Keratinocyte (primary cell): Measurements from ENCODE around the gene VSIG4. TPM values are rescaled to one million over a fixed set of nuclear protein-coding genes. Genes with fewer than 3 reads are reported as not detected.

ENCODE experiments used
- DNase-seq: peaks from one replicate; pipeline ENCODE4 v3.0.0-alpha.2; 2011; ENCODE audit warnings: low read depth, missing footprints, low spot score
- FAIRE-seq: peaks from 2 replicates; lab custom pipeline; 2011; peaks lifted over from hg19 to GRCh38; lab: Jason Lieb, UNC
- H2AFZ ChIP-seq: 2 replicates; pipeline ENCODE4 v1.6.0; 2012; ENCODE audit warnings: low read length, control low read depth, inconsistent platforms; ENCODE audit not compliant: control insufficient read depth
- H3K27ac ChIP-seq: 2 replicates; pipeline ENCODE4 v1.5.1; 2011; ENCODE audit warnings: low read length; ENCODE audit not compliant: control insufficient read depth, insufficient read depth
- H3K27me3 ChIP-seq: 3 replicates; pipeline ENCODE4 v1.6.0; 2011; ENCODE audit warnings: low read length; ENCODE audit not compliant: control insufficient read depth, insufficient read depth; ENCODE audit errors: extremely low read depth
- H3K36me3 ChIP-seq, 2 experiments: 2 replicates in 1 of 2; 3 replicates in 1 of 2; pipeline ENCODE4 v1.5.1; 2011; ENCODE audit warnings: low read length in 2 of 2, mild to moderate bottlenecking in 1 of 2; ENCODE audit not compliant: control insufficient read depth in 2 of 2, insufficient read depth in 2 of 2; ENCODE audit errors: extremely low read depth in 1 of 2
- H3K4me1 ChIP-seq: 3 replicates; pipeline ENCODE4 v1.5.1; 2011; ENCODE audit warnings: low read length; ENCODE audit not compliant: control insufficient read depth, insufficient read depth; ENCODE audit errors: extremely low read depth
- H3K4me2 ChIP-seq: 3 replicates; pipeline ENCODE4 v1.6.0; 2011; ENCODE audit warnings: low read depth, low read length; ENCODE audit not compliant: control insufficient read depth, insufficient read depth; ENCODE audit errors: extremely low read depth
- H3K4me3 ChIP-seq, 3 experiments: fragments of 200-600 bp in 1 of 3; sonication (generic) in 1 of 3; 2 replicates in 2 of 3; 3 replicates in 1 of 3; pipeline ENCODE4 v1.5.1; 2011 to 2016; ENCODE audit warnings: low read length in 3 of 3, mild to moderate bottlenecking in 3 of 3, control low read depth in 2 of 3, inconsistent platforms in 1 of 3, low read depth in 1 of 3, mixed read lengths in 1 of 3, mixed run types in 1 of 3, moderate library complexity in 1 of 3; ENCODE audit not compliant: control insufficient read depth in 2 of 3, insufficient read depth in 2 of 3; ENCODE audit errors: extremely low read depth in 1 of 3
- H3K79me2 ChIP-seq: 2 replicates; pipeline ENCODE4 v1.6.0; 2012; ENCODE audit warnings: low read length; ENCODE audit not compliant: control insufficient read depth, insufficient read depth
- H3K9ac ChIP-seq: 3 replicates; pipeline ENCODE4 v1.6.0; 2011; ENCODE audit warnings: low read length; ENCODE audit not compliant: control insufficient read depth, insufficient read depth; ENCODE audit errors: extremely low read depth
- H3K9me1 ChIP-seq: 3 replicates; pipeline ENCODE4 v1.6.0; 2011; ENCODE audit warnings: low read length; ENCODE audit not compliant: control insufficient read depth, insufficient read depth; ENCODE audit errors: extremely low read depth
- H3K9me3 ChIP-seq: 2 replicates; pipeline ENCODE4 v1.5.1; 2012; ENCODE audit warnings: low read depth, low read length; ENCODE audit not compliant: control insufficient read depth
- H4K20me1 ChIP-seq: 3 replicates; pipeline ENCODE4 v1.6.0; 2011; ENCODE audit warnings: low read length; ENCODE audit not compliant: control insufficient read depth, insufficient read depth; ENCODE audit errors: extremely low read depth
- CTCF ChIP-seq, 3 experiments: IDR thresholded peaks in 1 of 3; conservative IDR thresholded peaks in 1 of 3; optimal IDR thresholded peaks in 1 of 3; 2 replicates in 2 of 3; 3 replicates in 1 of 3; pipeline versions ENCODE3 to v1.5.1; 2011; ENCODE audit warnings: low read length in 3 of 3, mild to moderate bottlenecking in 3 of 3, moderate library complexity in 2 of 3, control low read depth in 1 of 3, inconsistent platforms in 1 of 3; ENCODE audit not compliant: insufficient read depth in 2 of 3; ENCODE audit errors: extremely low read depth in 1 of 3
- EZH2 ChIP-seq: IDR thresholded peaks from one replicate; pipeline ENCODE4 v1.6.1; 2012; ENCODE audit warnings: inconsistent platforms, mild to moderate bottlenecking, low read length, moderate library complexity
- dilution Hi-C: fragments of 300-500 bp; cut with MboI; formaldehyde crosslinking; loops from one replicate; pipeline ENCODE4 v1.7.0; 2020; ENCODE audit warnings: low sequenced_read_pairs; ENCODE audit not compliant: extremely low pct_ligation_motif_present
- polyA plus RNA-seq, 5 experiments: library from polyadenylated mRNA; depleted of rRNA in 3 of 5; stranded (reverse) in 3 of 5; stranded (forward) in 1 of 5; unstranded in 1 of 5; fragments of >200 nt; gene quantifications; 1 replicate in 1 of 5; 2 replicates in 3 of 5; 3 replicates in 1 of 5; pipeline versions ENCODE4 v1.2.1 to v1.2.3, GENCODE V29; 2011 to 2012; ENCODE audit warnings: missing spikeins in 2 of 5, low read depth in 1 of 5, low replicate concordance in 1 of 5

VSIG4 gene
- polyA plus RNA-seq, 1 donor (not counting 4 experiments of a cell fraction or from before 2014, with no cell fraction given) = not detected

GRCh38 chrX:66014084-66014483 is 25.8 kb downstream of the VSIG4 start:
- Histone ChIP-seq H3K9ac (no peak overlapping the region), H3K9me3 (no peaks in the 10 kb centered on the region), H4K20me1 (no peaks in the 10 kb centered on the region), H3K27me3 (no peaks in the 10 kb centered on the region), H2AFZ (no peak overlapping the region), H3K27ac (no peak overlapping the region), H3K9me1 (no peaks in the 10 kb centered on the region), H3K4me3 (no peak overlapping the region), H3K4me1 (no peaks in the 10 kb centered on the region), H3K79me2 (no peaks in the 10 kb centered on the region), H3K4me2 (no peak overlapping the region), H3K36me3 (no peaks in the 10 kb centered on the region)
- TF ChIP-seq CTCF (optimal IDR thresholded peaks at IDR 0.05 in 1 of 3, IDR thresholded peaks at IDR 0.05 in 1 of 3, conservative IDR thresholded peaks at IDR 0.05 in 1 of 3; ENCODE audit: extremely low read depth in 1 of 3, insufficient read depth in 2 of 3, low read length in 3 of 3) = no peak
- no peak for TF ChIP-seq EZH2
- DNase-seq (no peak), FAIRE-seq (no peak)
- dilution Hi-C loops = no loop called here

GRCh38 chrX:66013194-66013816 is 26.6 kb downstream of the VSIG4 start:
- Histone ChIP-seq H3K36me3 (no peaks in the 10 kb centered on the region), H3K4me2 (no peak overlapping the region), H3K4me1 (no peaks in the 10 kb centered on the region), H3K79me2 (no peaks in the 10 kb centered on the region), H3K9me3 (no peaks in the 10 kb centered on the region), H3K27me3 (no peaks in the 10 kb centered on the region), H3K9me1 (no peaks in the 10 kb centered on the region), H2AFZ (no peak overlapping the region), H3K9ac (no peak overlapping the region), H4K20me1 (no peaks in the 10 kb centered on the region), H3K27ac (no peak overlapping the region), H3K4me3 (no peak overlapping the region)
- no peak for DNase-seq
- FAIRE-seq = no peak
- TF ChIP-seq CTCF (optimal IDR thresholded peaks at IDR 0.05 in 1 of 3, IDR thresholded peaks at IDR 0.05 in 1 of 3, conservative IDR thresholded peaks at IDR 0.05 in 1 of 3; ENCODE audit: extremely low read depth in 1 of 3, insufficient read depth in 2 of 3, low read length in 3 of 3) = no peak
- no peak for TF ChIP-seq EZH2
- dilution Hi-C loops = no loop called here
